Stimulated activated CD8-positive, alpha-beta memory T cell treated with anti-CD3 and anti-CD28 coated beads, Interleukin-4, amount 100 ng/mL, for 4 hours (primary cell): ENCODE data around the gene RNF214.
"Not testable (repeated sequence)": the region's sequence is repeated elsewhere in the genome, so short reads cannot be mapped to it uniquely, and the experiment has no call there.

Source experiments
- DNase-seq, 2 donors: peaks; one replicate each; pipeline ENCODE4 v3.0.0-alpha.2; 2020; ENCODE audit warnings: low read depth in 2 of 2, low spot score in 1 of 2

RNF214 gene

DNA sequence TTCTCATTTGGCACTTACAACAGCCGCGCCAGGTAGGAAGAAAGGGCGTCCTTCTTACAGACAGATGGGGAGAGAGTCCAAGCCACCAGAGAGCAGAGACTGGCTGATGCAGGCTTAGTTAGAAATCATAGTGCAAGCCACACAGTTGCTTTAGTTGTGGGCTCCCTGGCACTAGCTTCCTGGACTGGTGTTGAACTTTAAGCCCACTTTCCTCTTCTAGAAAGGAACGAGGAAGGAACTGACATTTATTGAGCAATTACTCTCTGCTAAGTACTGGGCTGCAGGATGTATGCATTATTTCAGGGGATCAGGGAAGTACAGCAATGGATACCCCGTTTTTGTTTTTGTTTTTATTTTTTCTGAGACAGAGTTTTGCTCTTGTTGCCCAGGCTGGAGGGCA, 80.6 kb downstream of the RNF214 start:
- DNase-seq, result no peak

DNA sequence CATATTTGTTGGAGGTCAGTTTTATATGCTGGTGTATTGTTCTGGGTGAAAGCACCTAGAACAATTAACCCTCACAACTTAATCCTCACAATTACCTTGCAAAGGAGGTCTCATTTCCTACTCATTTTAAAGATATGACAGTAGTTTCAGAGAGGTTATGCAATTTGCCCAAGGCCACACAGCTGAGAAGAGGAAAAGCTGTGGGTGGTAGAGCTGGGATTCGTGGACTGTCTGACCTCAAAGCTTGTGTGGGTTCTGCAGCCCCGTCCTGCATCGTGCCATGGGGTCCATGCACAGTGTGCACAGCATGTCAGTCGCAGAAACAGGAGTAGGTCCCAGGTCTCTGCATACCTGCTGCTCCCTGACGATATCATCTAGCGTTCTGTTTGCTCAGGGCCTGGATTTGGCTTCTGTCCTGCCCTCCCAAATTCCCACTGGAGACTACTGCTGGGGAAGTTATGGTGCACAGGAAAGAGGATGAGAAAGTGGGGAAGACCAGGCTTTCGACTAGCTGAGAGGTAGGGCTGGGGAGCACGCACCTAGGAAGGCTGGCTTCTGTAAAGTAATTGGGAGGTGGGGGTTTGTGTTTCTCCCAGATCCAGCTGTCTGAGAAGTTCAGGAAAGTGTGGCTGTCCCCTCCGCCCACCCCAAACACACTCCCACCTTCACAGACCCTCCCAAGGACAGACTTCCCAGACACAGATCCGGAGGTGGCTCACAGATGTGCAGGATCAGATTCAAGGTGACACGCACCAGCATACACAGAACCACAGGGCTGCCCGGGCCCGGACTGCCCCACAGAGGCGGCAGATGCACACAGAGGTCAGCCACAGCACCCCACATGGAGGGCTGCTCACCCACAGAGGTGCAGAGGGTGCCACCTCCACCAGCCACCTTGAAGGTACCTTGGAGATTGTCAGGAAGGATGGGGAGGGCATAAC, 81.6 kb downstream of the RNF214 start:
- DNase-seq, result no peak

DNA sequence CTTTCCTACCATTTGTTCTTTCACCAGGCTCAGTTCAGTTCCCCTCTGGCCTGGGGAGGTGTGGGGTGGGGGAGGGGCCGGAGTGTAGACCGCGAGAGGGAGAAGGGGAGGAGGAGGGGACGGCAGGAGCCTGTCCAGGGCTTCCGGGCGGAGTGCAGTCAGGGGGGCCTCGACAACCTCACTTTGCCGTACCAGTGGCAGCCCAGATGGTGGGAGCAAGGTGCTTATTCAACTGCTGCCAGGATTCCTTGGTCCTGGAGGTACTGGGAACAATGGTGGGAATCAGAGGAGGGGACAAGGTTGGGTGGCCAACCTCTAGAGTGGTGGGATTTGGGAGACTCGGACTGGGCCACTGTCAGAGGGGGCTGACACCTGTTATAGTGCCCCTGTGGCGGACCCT, 82.4 kb downstream of the RNF214 start:
- no peak for DNase-seq

GRCh38 chr11:117315285-117316196, 83.1 kb downstream of the RNF214 start:
- no peak for DNase-seq

- DNase-seq, result no peak
These were observed 83.9 kb downstream of the RNF214 start, which contains the start of gene BACE1 for GRCh38 chr11:117316197-117316961. Gene BACE1 (minus strand): TSS chr11:117316256. CDS start chr11:117315795, 461 bp downstream.

DNA sequence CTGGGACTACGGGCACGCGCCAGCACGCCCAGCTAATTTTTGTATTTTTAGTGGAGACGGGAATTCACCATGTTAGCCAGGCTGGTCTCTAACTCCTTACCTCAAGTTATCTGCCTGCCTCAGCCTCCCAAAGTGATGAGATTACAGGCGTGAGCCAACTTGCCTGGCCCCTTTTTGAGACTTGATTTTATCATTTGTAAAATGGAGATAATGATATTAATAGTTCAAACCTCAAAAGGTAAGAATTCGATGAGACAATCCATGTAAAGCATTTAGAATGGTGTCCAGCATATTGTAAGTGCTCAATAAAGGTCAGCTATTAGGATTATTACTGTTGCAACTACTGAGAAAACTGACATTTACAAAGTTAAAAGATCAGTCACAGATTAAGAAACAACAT, 86.3 kb downstream of the RNF214 start:
- DNase-seq, result no peak

DNA sequence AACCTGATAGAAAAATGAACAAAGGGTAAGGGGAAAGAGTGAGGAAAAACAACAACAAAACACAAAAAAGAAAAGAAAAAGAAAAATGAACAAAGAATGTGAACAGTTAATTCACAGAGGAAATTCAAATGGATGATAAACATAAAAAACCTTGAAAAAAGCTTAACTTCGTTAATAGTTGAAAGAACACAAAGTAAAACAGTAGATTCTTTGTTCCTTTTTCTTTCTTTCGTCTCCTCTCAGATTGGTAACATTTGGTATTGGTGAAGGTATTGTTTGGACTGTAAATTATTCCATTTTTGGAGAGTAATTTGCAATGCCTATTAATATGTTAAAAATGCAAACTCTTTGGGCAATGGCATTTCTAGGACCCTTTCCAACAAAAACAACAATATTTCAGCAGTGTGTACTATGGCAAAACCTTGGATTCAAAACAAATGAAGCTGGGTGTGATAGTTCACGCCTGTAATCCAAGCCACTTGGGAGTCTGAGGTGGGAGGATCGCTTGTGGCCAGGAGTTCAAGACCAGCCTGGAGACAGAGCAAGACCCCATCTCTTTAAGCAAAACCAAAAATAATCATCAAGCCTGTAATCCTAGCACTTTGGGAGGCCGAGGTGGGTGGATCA, 86.9 kb downstream of the RNF214 start:
- no peak for DNase-seq

GRCh38 chr11:117327255-117327566, 94.7 kb downstream of the RNF214 start:
- DNase-seq, result not testable (repeated sequence)

DNA sequence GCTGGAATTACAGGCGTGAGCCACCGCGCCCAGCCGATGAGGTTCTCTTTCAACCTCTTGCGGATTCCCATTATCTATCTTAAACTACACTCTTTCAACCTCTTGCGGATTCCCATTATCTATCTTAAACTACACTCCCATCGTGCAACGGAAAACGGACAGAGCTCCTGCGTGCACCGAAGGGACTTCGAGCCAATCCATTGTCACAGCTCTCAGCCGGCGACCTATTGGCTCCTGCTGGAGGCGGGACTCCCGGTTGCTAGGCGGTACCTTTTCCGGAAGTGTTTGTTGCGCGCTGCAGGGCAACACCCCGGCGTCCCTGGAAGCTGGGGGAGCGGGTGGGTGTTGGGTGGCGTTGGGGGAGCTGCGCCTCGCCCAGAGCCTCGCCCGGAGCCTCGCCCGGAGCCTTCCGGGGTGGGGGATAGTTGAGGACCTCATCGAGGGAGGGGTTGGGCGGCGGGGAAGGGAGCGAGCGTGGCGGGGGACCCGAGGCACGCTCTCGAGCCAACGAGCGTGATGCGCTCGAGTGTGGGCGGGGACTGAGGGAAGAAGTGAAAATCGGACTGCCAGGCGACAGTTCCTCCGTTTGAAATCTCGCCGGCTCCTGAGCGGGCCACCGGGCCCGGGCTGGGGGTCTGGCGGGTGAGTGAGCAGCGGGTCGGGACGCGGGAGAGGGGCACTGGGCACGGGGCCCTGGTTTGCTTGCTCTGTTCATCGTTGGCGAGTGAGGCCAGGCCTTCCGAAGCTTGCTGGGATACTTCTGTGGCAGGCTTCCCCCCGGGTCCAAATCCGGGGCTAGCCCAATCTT, 95.3 kb downstream of the RNF214 start, which contains the start of gene CEP164:
CEP164 (plus strand) TSS at position 288 of the 808 bp plus-strand sequence. CDS start 10,733 bp downstream, outside the sequence.
- DNase-seq, result peak; percentile 86 to 92

DNA sequence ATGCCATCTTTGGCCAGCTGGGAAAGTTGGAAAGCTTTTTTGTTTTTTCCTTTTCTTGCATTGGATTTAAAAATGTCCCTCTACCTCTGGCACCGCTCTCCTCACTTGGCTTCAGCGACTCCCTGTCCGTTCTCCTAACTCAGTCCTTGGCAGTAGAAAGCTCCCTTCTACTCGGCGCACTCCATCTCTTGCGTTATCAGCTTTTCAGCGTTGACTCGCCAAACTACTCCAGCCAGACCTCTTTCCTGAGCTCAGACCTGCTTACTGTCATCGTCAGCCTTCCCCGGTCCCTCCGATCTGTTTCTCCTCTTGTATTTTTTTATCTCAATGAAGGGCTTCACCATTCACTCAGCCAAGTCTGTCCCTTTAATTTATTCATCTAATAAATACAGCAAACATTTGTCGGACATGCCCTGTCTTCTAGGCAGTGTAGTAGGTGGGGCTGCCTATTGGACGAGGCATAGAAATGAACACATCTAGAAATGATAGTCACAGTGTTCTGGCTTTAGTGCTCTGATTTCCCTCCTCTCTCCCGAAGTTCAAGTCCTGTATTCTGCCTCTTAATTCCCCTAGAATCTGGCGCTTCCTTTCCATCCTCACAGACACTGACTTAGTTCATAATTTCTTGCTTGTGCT, 96.0 kb downstream of the RNF214 start:
- no peak for DNase-seq

DNA sequence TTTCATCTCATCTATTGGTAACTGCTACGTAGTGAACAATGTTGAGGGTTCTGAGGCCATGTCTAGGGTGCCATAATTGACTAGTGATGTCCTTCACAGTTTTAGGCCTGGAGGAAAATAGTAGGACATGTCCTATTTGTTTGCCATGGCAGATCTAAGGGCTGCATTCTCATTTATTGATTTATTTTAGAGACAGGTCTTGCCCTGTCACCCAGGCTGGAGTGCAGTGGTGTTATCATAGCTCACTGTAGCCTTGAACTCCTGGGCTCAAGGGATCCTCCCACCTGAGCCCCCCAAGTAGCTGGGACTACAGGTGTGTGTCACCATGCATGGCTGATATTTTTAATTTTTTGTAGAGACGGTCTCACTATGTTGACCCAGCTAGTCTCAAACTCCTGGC, 100.4 kb downstream of the RNF214 start:
- no peak for DNase-seq

DNA sequence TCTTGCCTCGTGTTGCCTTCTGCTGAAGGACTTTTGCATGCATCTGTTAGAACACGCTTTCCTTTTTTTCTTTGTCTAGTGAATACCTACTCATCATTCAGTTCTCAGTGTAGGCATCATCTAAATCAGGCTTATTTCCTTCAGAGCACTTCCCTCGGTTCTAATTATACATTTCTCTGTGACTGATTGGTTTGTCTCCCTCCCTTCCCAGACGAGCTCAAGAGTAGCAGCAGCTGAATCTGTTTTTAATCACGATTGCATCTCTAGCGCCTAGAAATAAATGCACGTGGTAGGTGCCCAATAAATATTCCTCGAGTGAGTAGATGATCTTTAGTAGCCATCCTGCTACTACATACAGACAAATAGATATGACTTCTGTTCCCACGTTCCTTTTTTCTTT, 101.4 kb downstream of the RNF214 start:
- no peak for DNase-seq

GRCh38 chr11:117334896-117335295, 102.4 kb downstream of the RNF214 start:
- DNase-seq, result no peak

GRCh38 chr11:117335399-117335798, 102.9 kb downstream of the RNF214 start:
- DNase-seq, result no peak
